ENCODE data around the gene PCSK4. TPM values are rescaled to one million over a fixed set of nuclear protein-coding genes. Genes with fewer than 3 reads are reported as not detected.
A peak's percentile ranks its signal among the peaks of the same experiment; 100 is the strongest.
"Not testable (repeated sequence)": the region's sequence is repeated elsewhere in the genome, so short reads cannot be mapped to it uniquely, and the experiment has no call there.

Gene PCSK4
- total RNA-seq, 3 donors from 2014 or later, result 0.46 to 0.50 (median 0.49) TPM

DNA sequence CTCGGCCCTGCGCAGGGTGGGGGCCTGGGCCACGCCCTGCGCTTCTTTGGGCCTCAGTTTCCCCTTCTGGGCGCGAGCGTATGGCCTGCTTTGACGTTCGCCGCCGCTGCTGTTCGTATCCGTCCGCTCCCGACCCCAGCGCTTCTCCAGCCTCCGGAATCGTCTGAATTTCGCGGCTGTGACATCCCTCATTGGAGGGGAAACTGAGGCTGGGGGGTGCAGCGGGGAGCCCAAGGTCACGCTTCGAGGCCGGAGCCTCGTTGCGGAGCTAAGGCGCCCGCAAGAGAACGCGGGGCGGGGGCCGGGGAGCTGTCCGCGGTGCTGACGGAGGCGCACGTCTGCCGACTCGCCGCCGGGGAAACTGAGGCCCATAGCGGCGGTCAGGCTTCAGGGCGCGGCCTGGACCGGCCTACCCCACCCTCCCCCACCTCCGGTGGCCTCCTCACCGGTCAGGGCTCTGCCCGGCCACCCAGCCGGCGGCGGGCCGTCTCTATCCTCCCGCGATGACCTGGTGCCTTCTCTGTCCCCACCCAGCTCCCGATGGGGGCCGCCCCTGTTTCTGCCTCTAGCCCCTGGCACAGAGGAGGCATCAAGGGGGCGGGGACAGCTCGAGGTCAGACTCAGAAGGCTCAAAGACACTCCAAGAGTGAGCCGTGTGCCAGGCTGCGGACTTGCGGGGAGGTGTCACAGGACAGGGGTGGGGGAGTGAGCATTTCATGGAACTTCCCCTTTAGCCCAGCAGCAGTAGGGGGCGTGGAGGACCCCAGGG, 43.3 kb downstream of the PCSK4 start:
- H3K27me3 Mint-ChIP-seq (ENCODE audit: low read depth), result peaks cover 43% of the 10 kb centered on the region
- H3K4me1 Mint-ChIP-seq (ENCODE audit: low read depth), result peaks cover 21% of the 10 kb centered on the region
- H3K4me3 Mint-ChIP-seq, result peak overlapping the region; percentile 11
- DNase-seq (no peak), ATAC-seq (no peak)
- peaks cover 9% of the 10 kb centered on the region for H3K36me3 Mint-ChIP-seq (ENCODE audit: insufficient read depth)
- H3K9me3 Mint-ChIP-seq, result no peaks in the 10 kb centered on the region

DNA sequence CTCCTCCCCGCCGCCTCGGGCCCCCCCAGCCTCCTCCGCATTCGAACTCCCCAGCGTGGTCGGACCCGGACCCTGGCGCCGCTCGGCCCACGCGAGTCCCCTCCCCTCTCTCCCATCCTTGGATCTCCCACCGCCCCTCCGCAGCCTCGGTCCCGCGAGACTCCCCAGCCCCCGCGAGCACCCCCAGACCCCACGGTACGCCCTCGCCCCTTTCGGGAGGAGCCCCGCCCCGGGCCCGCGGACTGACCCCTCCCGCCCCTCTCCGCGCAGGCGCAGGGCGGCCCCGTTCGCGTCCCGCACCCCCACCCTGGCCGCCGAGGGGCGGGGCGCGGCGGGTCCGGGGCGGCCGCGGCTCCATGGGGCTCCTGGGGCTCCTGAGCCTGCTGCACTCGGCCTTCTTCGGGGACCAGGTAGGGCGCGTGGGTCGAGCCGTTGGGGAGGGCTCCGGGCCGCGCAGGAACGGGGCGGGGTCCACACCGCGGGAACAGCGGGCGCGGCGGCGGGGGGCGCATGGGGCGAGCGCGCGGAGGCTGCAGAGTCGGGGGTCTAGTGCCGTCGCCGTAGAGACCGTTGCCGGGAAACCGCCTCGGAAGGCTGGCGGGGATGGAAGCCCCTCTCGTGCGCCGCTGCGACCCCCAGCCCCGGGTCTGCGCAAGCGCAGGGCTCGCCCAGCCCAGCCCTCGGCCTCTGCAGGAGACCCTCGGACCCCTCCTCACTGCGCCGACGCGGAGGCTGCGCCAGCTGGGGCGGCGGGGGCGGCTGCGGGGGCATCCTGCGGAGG, 44.0 kb downstream of the PCSK4 start:
- Mint-ChIP-seq H3K4me1 (ENCODE audit: low read depth) (peaks cover 24% of the 10 kb centered on the region), H3K9me3 (no peaks in the 10 kb centered on the region), H3K36me3 (ENCODE audit: insufficient read depth) (peaks cover 15% of the 10 kb centered on the region), H3K27me3 (ENCODE audit: low read depth) (peaks cover 36% of the 10 kb centered on the region), H3K4me3 (no peak overlapping the region)
- no peak for DNase-seq
- ATAC-seq, result no peak

DNA sequence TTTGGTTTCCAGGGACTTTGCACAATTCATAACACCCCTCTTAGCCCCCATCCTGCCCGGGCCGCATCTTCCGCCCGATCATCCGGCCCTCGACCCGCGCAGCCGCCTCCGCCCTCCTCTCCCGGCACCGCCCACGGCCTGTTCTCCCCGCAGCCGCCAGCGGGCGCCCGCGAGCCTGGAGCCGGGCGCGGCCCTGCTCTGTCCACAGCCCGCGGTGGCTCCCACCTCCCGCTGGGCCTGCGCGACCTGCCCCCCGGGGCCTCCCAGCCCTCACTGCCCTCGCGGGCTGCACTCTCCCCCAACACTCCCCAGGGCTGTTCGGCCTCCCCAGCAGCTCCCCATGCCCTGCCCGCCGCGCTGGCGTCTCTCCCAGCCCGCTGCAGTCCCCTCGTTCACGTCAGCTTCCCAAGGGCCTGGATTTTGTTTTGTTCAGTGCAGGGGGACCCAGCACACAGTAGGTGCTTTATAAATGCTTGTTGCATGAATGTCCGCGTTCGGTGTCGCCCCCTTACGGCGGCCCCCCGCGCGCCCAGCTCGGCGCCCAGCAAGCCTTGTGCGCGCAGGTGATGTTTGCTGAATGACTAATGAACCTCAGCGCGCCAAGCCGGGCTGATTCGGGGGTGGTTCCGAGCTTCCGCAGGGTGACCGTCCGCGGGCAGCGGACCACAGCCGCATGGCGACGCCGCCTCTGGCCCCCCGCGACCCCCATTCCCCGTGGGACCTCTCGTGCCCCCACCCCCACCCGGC, 44.8 kb downstream of the PCSK4 start:
- peaks cover 28% of the 10 kb centered on the region for H3K27me3 Mint-ChIP-seq (ENCODE audit: low read depth)
- peak; percentile 74 to 78 for ATAC-seq

DNA sequence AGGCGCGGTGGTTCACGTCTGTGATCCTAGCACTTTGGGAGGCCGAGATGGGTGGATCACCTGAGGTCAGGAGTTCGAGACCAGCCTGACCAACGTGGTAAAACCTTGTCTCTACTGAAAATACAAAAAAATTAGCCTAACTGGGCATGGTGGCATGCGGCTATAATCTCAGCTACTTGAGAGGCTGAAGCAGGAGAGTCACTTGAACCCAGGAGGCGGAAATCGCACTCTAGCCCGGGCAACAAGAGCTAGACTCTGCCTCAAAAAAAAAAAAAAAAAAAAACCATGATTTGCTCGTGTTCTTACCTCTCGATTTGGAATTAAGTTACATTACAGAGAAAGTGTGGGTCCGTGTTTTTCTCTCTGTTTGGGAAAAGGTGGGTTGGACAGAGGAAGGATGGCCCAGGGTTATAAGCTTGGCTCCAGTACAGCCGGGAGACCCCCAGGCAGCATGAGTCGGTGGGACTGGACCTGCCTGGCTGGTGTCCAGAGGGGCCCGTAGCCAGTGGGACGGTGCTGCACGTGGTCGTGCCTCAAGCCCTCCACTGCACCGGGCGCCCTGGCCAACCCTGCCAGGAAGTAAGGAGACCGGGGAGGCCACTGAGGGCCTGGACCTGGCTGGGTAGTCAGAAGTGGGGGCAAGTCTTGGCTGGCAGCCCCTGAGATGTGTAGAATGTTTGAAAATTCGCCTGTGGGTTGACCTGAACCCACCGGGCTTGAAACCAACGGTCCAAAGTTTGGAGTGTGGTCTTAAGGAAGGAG, 48.3 kb downstream of the PCSK4 start:
- Mint-ChIP-seq H3K9me3 (no peaks in the 10 kb centered on the region), H3K4me1 (ENCODE audit: low read depth) (peaks cover 34% of the 10 kb centered on the region), H3K4me3 (peak overlapping the region; percentile 98), H3K36me3 (ENCODE audit: insufficient read depth) (peaks cover 35% of the 10 kb centered on the region), H3K27me3 (ENCODE audit: low read depth) (peaks cover 6% of the 10 kb centered on the region)
- DNase-seq (no peak), ATAC-seq (no peak)

More for the DNA sequence above, 44.8 kb downstream of the PCSK4 start:
- H3K4me1 Mint-ChIP-seq (ENCODE audit: low read depth), result peaks cover 27% of the 10 kb centered on the region
- DNase-seq, result peak; percentile 70
- no peaks in the 10 kb centered on the region for H3K9me3 Mint-ChIP-seq
- H3K4me3 Mint-ChIP-seq, result peak overlapping the region; percentile 59
- peaks cover 23% of the 10 kb centered on the region for H3K36me3 Mint-ChIP-seq (ENCODE audit: insufficient read depth)

DNA sequence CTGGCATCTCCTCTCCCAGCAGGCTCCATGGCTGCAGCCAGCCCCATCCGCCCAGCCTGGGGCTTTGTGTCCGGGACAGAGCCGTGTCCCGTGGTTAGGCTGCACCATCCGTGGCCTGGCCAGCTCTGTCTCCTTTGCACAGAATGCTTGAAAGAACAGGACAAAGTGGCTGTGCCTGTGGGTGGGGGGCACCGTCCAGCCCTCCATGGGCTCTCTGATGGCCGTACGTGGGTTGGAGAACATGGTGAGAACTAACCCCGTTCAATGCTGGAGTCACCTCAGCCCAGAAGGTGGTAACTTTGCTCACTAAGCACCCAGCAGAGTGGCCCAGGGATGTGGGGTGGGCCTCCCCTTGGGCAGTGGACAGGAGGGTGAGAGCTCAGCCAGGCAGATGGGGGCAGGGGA, 49.1 kb downstream of the PCSK4 start:
- H3K9me3 Mint-ChIP-seq, result no peaks in the 10 kb centered on the region
- DNase-seq, result no peak
- H3K4me3 Mint-ChIP-seq, result peak overlapping the region; percentile 98
- no peak for ATAC-seq
- peaks cover 3% of the 10 kb centered on the region for H3K27me3 Mint-ChIP-seq (ENCODE audit: low read depth)
- H3K36me3 Mint-ChIP-seq (ENCODE audit: insufficient read depth), result peaks cover 35% of the 10 kb centered on the region
- peaks cover 32% of the 10 kb centered on the region for H3K4me1 Mint-ChIP-seq (ENCODE audit: low read depth)

DNA sequence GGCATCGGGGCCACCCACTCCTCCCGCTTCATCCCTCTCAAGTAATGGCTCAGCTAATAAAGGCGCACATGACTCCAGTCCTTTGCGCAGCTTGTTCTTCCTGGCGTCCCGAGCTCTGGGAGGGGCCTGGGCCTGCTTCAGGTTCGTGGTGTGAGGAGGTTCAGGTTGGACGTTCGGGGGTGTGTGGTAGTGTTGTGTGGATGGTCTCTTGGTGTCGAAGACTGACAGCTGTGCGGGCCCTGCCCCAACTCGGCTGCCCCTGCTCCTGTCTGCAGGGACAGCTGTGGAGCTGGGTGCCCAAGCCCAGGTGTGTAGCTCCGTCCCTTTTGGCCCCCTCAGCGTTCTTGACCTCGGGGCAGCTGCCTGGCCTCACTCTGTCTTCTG, 49.7 kb downstream of the PCSK4 start:
- Mint-ChIP-seq H3K9me3 (no peaks in the 10 kb centered on the region), H3K36me3 (ENCODE audit: insufficient read depth) (peaks cover 39% of the 10 kb centered on the region), H3K4me1 (ENCODE audit: low read depth) (peaks cover 30% of the 10 kb centered on the region), H3K4me3 (peak overlapping the region; percentile 98), H3K27me3 (ENCODE audit: low read depth) (peaks cover 1% of the 10 kb centered on the region)
- DNase-seq (no peak), ATAC-seq (no peak)

DNA sequence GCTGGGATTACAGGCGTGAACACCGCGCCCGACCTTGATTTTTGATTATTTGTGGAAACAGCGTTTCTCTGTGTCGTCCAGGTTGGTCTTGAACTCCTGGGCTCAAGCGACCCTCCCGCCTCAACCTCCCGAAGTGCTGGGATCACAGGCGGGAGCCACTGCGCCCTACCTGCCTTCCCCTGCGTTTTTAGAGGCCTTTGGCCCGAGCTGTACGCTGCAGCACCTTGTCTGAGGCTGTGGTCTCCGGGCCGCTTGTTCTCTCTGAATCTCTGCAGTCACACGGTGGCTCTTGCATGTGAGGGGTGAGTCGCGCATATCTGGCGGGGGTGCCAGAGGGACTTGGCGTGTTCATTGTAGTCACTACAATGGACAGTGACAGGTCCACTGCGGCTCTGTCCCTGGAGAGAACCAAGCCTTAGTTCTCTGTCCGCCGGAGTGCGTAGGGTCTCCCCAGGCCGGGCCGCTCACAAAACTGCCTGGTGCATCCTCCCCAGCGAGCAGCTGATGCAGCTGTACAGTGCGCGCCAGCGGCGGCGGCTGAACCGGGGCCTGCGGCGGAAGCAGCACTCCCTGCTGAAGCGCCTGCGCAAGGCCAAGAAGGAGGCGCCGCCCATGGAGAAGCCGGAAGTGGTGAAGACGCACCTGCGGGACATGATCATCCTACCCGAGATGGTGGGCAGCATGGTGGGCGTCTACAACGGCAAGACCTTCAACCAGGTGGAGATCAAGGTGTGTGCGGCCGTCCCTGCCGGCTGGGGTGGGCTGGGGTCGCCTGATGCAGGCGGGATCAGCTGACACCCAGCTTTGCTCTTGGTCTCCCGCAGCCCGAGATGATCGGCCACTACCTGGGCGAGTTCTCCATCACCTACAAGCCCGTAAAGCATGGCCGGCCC, 50.4 kb downstream of the PCSK4 start:
- DNase-seq; H3K27me3 Mint-ChIP-seq (ENCODE audit: low read depth); H3K9me3 Mint-ChIP-seq; ATAC-seq: not testable (repeated sequence)
- peaks cover 42% of the 10 kb centered on the region for H3K36me3 Mint-ChIP-seq (ENCODE audit: insufficient read depth)
- H3K4me1 Mint-ChIP-seq (ENCODE audit: low read depth), result peaks cover 29% of the 10 kb centered on the region
- peak overlapping the region; percentile 98 for H3K4me3 Mint-ChIP-seq

DNA sequence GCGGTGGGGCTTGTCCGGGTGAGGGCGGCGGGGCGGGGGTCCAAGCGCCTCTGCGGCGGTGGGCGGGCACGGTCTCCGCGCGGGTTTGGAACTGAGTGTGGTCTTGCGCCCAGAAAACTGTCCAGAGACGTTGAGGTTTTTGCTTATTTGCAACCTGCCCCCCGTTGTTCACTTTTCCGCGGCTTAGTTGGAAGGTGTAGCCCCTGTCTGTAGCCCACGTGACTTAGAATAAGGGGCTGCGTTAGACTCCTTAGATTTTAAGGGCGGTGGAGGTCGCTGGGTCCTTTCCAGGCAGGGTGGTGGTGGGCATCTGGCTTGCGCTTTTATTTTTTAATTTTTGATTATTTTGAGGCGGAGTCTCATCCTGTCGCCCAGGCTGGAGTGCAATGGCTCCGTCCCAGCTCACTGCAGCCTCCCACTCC, 51.2 kb downstream of the PCSK4 start:
- no peaks in the 10 kb centered on the region for H3K9me3 Mint-ChIP-seq
- peaks cover 42% of the 10 kb centered on the region for H3K36me3 Mint-ChIP-seq (ENCODE audit: insufficient read depth)
- H3K4me3 Mint-ChIP-seq, result peak overlapping the region; percentile 98
- no peak for DNase-seq
- peaks cover 27% of the 10 kb centered on the region for H3K4me1 Mint-ChIP-seq (ENCODE audit: low read depth)
- ATAC-seq, result peak; percentile 3 to 7
- H3K27me3 Mint-ChIP-seq (ENCODE audit: low read depth), result no peaks in the 10 kb centered on the region

DNA sequence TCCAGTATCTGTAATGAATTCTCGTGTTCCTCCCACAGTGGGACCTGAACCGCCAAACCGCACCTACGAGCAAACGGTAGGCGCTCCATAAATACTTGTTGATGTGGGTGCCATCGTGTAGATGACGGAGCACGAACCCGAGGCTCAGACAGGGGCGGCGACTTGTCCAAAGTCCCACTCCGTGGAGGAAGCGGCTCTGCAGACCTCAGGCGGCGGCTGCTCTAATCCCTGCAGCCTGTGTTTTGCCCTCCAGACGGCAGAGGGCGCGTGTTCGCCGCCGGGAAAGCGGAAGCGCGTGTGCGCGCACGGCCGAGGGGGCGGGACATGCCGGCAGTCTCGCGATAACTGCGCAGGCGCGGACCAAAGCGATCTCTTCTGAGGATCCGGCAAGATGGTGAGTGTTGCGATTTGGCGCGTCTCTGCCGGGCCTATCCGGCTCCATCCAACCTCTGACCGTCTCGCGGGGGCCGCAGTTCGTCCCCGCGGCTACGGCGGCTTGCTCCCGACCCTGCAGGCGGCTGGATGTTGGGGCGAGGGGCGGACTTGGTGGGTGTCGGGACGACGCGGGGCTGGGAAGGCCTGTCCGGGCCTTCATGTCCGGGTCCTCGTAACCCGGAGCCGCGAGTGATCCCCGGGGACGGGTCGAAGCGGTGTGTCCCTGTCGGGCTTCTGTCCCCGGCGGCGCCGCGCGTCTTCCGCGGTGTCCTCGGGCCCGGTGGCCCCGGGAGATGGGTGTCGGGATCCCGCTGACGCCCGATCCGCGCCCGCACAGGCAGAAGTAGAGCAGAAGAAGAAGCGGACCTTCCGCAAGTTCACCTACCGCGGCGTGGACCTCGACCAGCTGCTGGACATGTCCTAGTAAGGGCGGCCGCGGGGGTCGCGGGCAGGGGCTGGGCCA, 51.9 kb downstream of the PCSK4 start, which contains the start of gene RPS15:
RPS15 (plus strand) TSS at position 362 of the 898 bp plus-strand sequence; CDS start at position 392, 30 bp downstream.
- Mint-ChIP-seq H3K9me3 (no peaks in the 10 kb centered on the region), H3K27me3 (ENCODE audit: low read depth) (no peaks in the 10 kb centered on the region), H3K36me3 (ENCODE audit: insufficient read depth) (peaks cover 42% of the 10 kb centered on the region), H3K4me1 (ENCODE audit: low read depth) (peaks cover 27% of the 10 kb centered on the region), H3K4me3 (peak within 1 kb of the TSS; percentile 98)
- ATAC-seq (peak; percentile 78 to 87), DNase-seq (peak; percentile 96)

DNA sequence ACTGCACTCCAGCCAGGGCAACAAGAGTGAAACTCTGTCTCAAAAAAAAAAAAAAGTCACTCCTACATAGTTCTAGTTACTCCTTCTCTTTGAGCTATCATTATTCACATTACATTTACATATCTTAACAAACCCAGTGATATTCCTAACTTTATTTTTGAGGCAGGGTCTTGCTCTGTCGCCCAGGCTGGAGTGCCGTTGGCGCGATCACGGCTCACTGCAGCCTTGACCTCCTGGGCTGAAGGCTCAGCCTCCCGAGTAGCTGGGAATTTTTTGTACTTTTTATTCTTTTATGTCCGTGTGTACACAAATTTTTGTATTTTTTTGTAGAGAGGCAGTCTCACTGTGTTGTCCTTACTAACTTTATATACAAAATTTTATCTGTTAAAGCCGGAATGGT, 52.5 kb downstream of the PCSK4 start:
- Mint-ChIP-seq H3K4me1 (ENCODE audit: low read depth) (peaks cover 25% of the 10 kb centered on the region), H3K27me3 (ENCODE audit: low read depth) (no peaks in the 10 kb centered on the region), H3K36me3 (ENCODE audit: insufficient read depth) (peaks cover 40% of the 10 kb centered on the region), H3K4me3 (peak overlapping the region; percentile 98), H3K9me3 (no peaks in the 10 kb centered on the region)
- no peak for DNase-seq
- ATAC-seq, result no peak

DNA sequence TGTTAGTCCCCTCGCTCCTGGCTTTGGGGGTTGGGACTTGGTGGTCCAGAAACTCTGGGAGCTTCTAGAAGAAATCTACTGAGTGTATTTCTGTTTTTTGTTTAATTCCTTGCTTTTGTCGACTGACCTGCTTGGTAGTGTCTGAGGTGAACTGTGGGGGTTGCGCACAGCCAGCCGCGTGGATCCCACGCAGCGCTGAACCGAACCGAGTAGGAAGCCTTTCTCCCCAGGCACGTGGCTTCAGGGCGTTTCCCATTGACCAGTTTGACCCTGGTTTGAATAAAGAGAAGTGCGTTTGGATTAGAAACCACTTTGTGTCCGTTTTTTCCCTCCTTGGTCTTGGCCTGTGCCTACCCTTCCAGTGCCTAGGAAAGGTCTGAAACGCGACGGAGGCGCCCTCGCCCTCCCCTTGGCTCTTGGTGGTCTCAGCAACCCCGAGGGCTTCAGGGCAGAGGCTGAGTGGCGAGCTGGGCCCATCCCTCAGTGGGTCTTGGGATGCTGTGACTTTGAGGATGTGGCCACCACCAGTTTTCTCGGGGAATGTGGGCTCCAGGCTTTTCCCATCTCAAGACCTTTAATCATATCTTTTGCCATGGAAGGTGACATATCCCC, 54.7 kb downstream of the PCSK4 start:
- Mint-ChIP-seq H3K4me1 (ENCODE audit: low read depth) (peaks cover 15% of the 10 kb centered on the region), H3K36me3 (ENCODE audit: insufficient read depth) (peaks cover 27% of the 10 kb centered on the region), H3K27me3 (ENCODE audit: low read depth) (no peaks in the 10 kb centered on the region), H3K4me3 (no peak overlapping the region), H3K9me3 (no peaks in the 10 kb centered on the region)
- DNase-seq (no peak), ATAC-seq (no peak)

DNA sequence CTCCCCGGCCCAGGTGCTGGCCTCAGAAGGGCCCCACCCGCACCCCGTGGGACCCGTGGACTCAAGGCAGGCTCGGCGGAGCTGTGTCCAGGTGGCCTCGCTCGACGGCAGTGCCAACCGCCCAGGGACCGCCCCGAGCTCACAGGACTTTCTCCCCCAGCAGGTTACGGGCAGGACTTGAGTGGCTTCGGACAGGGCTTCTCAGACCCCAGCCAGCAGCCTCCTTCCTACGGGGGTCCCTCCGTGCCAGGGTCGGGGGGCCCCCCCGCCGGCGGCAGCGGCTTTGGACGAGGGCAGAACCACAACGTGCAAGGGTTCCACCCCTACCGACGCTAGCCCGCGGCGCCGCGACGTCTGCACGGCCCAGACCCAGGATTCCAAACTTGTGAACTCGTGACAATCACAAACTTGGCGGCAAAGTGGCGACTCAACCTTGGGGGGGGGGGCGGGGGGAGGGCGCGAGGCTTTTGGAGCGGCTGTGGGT, 55.5 kb downstream of the PCSK4 start:
- Mint-ChIP-seq H3K27me3 (ENCODE audit: low read depth) (no peaks in the 10 kb centered on the region), H3K9me3 (no peaks in the 10 kb centered on the region), H3K36me3 (ENCODE audit: insufficient read depth) (peaks cover 21% of the 10 kb centered on the region), H3K4me3 (no peak overlapping the region), H3K4me1 (ENCODE audit: low read depth) (peaks cover 7% of the 10 kb centered on the region)
- ATAC-seq (no peak), DNase-seq (no peak)

All from activated T-cell treated with anti-CD3 and anti-CD28 coated beads, Interleukin-2, amount 50 U/mL, for 4 hours (primary cell).